HEK293 (cell line): ENCODE measurements around the gene SMIM29.

Experiments used
- CTCF ChIP-seq: fragments of 450-650 bp; formaldehyde crosslinking; IDR thresholded peaks from 2 replicates; pipeline ENCODE4 v1.5.1; 2016; ENCODE audit warnings: missing biosample characterization, missing genetic modification characterization
- GLI2 ChIP-seq: fragments of 450-650 bp; formaldehyde crosslinking; IDR thresholded peaks from 2 replicates; pipeline ENCODE4; 2017; ENCODE audit warnings: missing biosample characterization, missing genetic modification characterization, low read depth, borderline replicate concordance
- KLF17 ChIP-seq: fragments of 450-650 bp; formaldehyde crosslinking; IDR thresholded peaks from 2 replicates; pipeline ENCODE4 v1.5.1; 2016; ENCODE audit warnings: missing biosample characterization, missing genetic modification characterization
- PRDM4 ChIP-seq: fragments of 450-650 bp; formaldehyde crosslinking; IDR thresholded peaks from 2 replicates; pipeline ENCODE4 v1.5.1; 2017; ENCODE audit warnings: missing biosample characterization, missing genetic modification characterization
- PRDM6 ChIP-seq: fragments of 450-650 bp; formaldehyde crosslinking; IDR thresholded peaks from 2 replicates; pipeline ENCODE4 v1.5.1; 2017; ENCODE audit warnings: missing biosample characterization, missing genetic modification characterization
- ZBTB7A ChIP-seq: fragments of 450-650 bp; formaldehyde crosslinking; IDR thresholded peaks from 2 replicates; pipeline ENCODE4 v1.5.1; 2016; ENCODE audit warnings: low read depth, missing biosample characterization, missing genetic modification characterization
- ZEB2 ChIP-seq: fragments of 450-650 bp; formaldehyde crosslinking; IDR thresholded peaks from 2 replicates; pipeline ENCODE4 v1.5.1; 2016; ENCODE audit warnings: missing biosample characterization, missing genetic modification characterization
- ZFP41 ChIP-seq: fragments of 450-650 bp; formaldehyde crosslinking; IDR thresholded peaks from 2 replicates; pipeline ENCODE4 v1.5.1; 2016; ENCODE audit warnings: missing biosample characterization, missing genetic modification characterization, borderline replicate concordance
- ZNF140 ChIP-seq: fragments of 450-650 bp; formaldehyde crosslinking; IDR thresholded peaks from 2 replicates; pipeline ENCODE4 v1.5.1; 2016; ENCODE audit warnings: missing biosample characterization, missing genetic modification characterization
- ZNF292 ChIP-seq: fragments of 450-650 bp; formaldehyde crosslinking; IDR thresholded peaks from 2 replicates; pipeline ENCODE4 v1.5.1; 2016; ENCODE audit warnings: low read depth, missing biosample characterization, missing genetic modification characterization, borderline replicate concordance
- ZNF362 ChIP-seq: fragments of 450-650 bp; formaldehyde crosslinking; IDR thresholded peaks from 2 replicates; pipeline ENCODE4 v1.5.1; 2016; ENCODE audit warnings: missing biosample characterization, missing genetic modification characterization
- ZNF48 ChIP-seq: fragments of 450-650 bp; formaldehyde crosslinking; IDR thresholded peaks from 2 replicates; pipeline ENCODE4 v1.5.1; 2016; ENCODE audit warnings: missing biosample characterization, missing genetic modification characterization
- ZNF558 ChIP-seq: fragments of 450-650 bp; formaldehyde crosslinking; IDR thresholded peaks from 2 replicates; pipeline ENCODE4 v1.5.1; 2016; ENCODE audit warnings: missing biosample characterization, missing genetic modification characterization

- TF ChIP-seq CTCF (tag by site-specific recombination) (no peak), ZBTB7A (tag by site-specific recombination) (no peak), KLF17 (tag by site-specific recombination) (no peak), ZNF48 (tag by site-specific recombination) (no peak), ZNF558 (tag by site-specific recombination) (no peak), ZNF292 (tag by site-specific recombination) (no peak), ZEB2 (tag by site-specific recombination) (no peak), ZFP41 (no peak), ZNF362 (tag by site-specific recombination) (no peak), PRDM6 (no peak), ZNF140 (no peak), PRDM4 (tag by site-specific recombination) (no peak), GLI2 (tag by site-specific recombination) (no peak)
Measured at GRCh38 chr6:34218691-34219090, 30.1 kb downstream of the SMIM29 start.
